Liver (tissue), 9 donors: ENCODE results near the gene COPS2. TPM values are rescaled to one million over a fixed set of nuclear protein-coding genes. Genes with fewer than 3 reads are reported as not detected.

Source experiments
- DNase-seq: peaks from one replicate; pipeline ENCODE4 v3.0.0-alpha.2; 2017; ENCODE audit warnings: low spot score
- H3K27ac ChIP-seq, 2 donors: one replicate each; pipeline ENCODE4 v1.7.0; 2013; ENCODE audit warnings: inconsistent platforms in 2 of 2, low read length in 2 of 2, control low read depth in 1 of 2, low read depth in 1 of 2, mild to moderate bottlenecking in 1 of 2
- H3K27me3 ChIP-seq, 4 donors: one replicate each; pipeline versions ENCODE4 v1.6.1 to v1.7.0; 2013; ENCODE audit warnings: low read length in 3 of 4, inconsistent platforms in 1 of 4, mild to moderate bottlenecking in 1 of 4, moderate library complexity in 1 of 4; ENCODE audit not compliant: control insufficient read depth in 4 of 4, insufficient read depth in 4 of 4
- H3K36me3 ChIP-seq, 4 donors: one replicate each; pipeline versions ENCODE4 v1.6.1 to v1.7.0; 2013; ENCODE audit warnings: low read length in 3 of 4, mild to moderate bottlenecking in 3 of 4, low read depth in 1 of 4, moderate library complexity in 1 of 4; ENCODE audit not compliant: control insufficient read depth in 4 of 4, insufficient read depth in 3 of 4
- H3K4me1 ChIP-seq, 4 donors: one replicate each; pipeline versions ENCODE4 v1.6.1 to v1.7.0; 2013; ENCODE audit warnings: low read length in 3 of 4, mild to moderate bottlenecking in 3 of 4, moderate library complexity in 1 of 4; ENCODE audit not compliant: control insufficient read depth in 4 of 4, insufficient read depth in 4 of 4
- H3K4me3 ChIP-seq, 3 donors: one replicate each; pipeline versions ENCODE4 v1.6.1 to v1.7.0; 2013; ENCODE audit warnings: low read length in 3 of 3, control low read depth in 1 of 3, low read depth in 1 of 3, mild to moderate bottlenecking in 1 of 3
- H3K9ac ChIP-seq, 2 donors: one replicate each; pipeline ENCODE4 v1.7.0; 2013; ENCODE audit warnings: low read length in 2 of 2, mild to moderate bottlenecking in 2 of 2, moderate library complexity in 2 of 2, control low read depth in 1 of 2, low read depth in 1 of 2
- H3K9me3 ChIP-seq, 4 donors: one replicate each; pipeline versions ENCODE4 v1.6.1 to v1.7.0; 2013; ENCODE audit warnings: low read length in 3 of 4; ENCODE audit not compliant: control insufficient read depth in 4 of 4
- EGR1 ChIP-seq, 2 donors: IDR thresholded peaks; 2 replicates each; pipeline ENCODE4 v1.6.1; 2016 to 2018; ENCODE audit warnings: antibody characterized with exemption in 2 of 2, low read depth in 2 of 2
- FOXA1 ChIP-seq: IDR thresholded peaks from 2 replicates; pipeline ENCODE4 v1.6.1; 2016; ENCODE audit warnings: antibody characterized with exemption
- FOXA2 ChIP-seq: IDR thresholded peaks from 2 replicates; pipeline ENCODE4 v1.6.1; 2016; ENCODE audit warnings: antibody characterized with exemption
- HNF4A ChIP-seq, 2 donors: conservative IDR thresholded peaks; 2 replicates each; pipeline ENCODE4 v1.6.1; 2016; ENCODE audit warnings: antibody characterized with exemption in 2 of 2, mild to moderate bottlenecking in 2 of 2
- JUND ChIP-seq, 2 donors: IDR thresholded peaks; 2 replicates each; pipeline ENCODE4 v1.6.1; 2016; ENCODE audit warnings: antibody characterized with exemption in 2 of 2
- RAD21 ChIP-seq, 2 donors: IDR thresholded peaks; 2 replicates each; pipeline ENCODE4 v1.6.1; 2016; ENCODE audit warnings: antibody characterized with exemption in 2 of 2, mild to moderate bottlenecking in 2 of 2
- RXRA ChIP-seq, 2 donors: IDR thresholded peaks; 2 replicates each; pipeline ENCODE4 v1.6.1; 2017 to 2018; ENCODE audit warnings: antibody characterized with exemption in 2 of 2, mild to moderate bottlenecking in 1 of 2
- SP1 ChIP-seq: IDR thresholded peaks from 2 replicates; pipeline ENCODE4 v1.6.1; 2018; ENCODE audit warnings: antibody characterized with exemption, mild to moderate bottlenecking
- WGBS: extraction: QIAGEN DNeasy Blood & Tissue Kit; methylation state at CpG from one replicate; pipeline ENCODE4 v1.1.7; 2013; 5-methylcytosine and 5-hydroxymethylcytosine counted together
- polyA plus RNA-seq, 2 donors: library from polyadenylated mRNA; stranded (reverse) in 1 of 2; unstranded in 1 of 2; fragments of 200-250 nt in 1 of 2; fragments of >200 nt in 1 of 2; fragmentation: Nextera tagmentation in 1 of 2; extraction: Ambion mirVana in 1 of 2; gene quantifications; one replicate each; pipeline versions ENCODE4 v1.2.1 to v1.2.3, GENCODE V29; 2013 to 2015
- total RNA-seq, 2 donors: library from RNA; depleted of rRNA; stranded (reverse); fragments of >200 nt; gene quantifications; one replicate each; pipeline ENCODE4 v1.2.3, GENCODE V29; 2014
- TF ChIP-seq, protein P1 (sequence below): IDR thresholded peaks from 2 replicates; pipeline ENCODE4 v1.6.1; 2016; ENCODE audit warnings: antibody characterized with exemption
- TF ChIP-seq, protein P2 (sequence below): IDR thresholded peaks from 2 replicates; pipeline ENCODE4 v1.6.1; 2016; ENCODE audit warnings: antibody characterized with exemption
- TF ChIP-seq, protein P3 (sequence below): fragments of 150-350 bp; IDR thresholded peaks from 2 replicates; pipeline ENCODE4 v1.5.1; 2017; ENCODE audit warnings: improper control_type of control experiment, low read depth, low read length; ENCODE audit not compliant: missing input control
- TF ChIP-seq, protein P4 (sequence below): IDR thresholded peaks from 2 replicates; pipeline ENCODE4 v1.6.1; 2016; ENCODE audit warnings: antibody characterized with exemption, mild to moderate bottlenecking
- donor health status: healthy.
- donor health status: healthy.
- donor health status: healthy.
- donor health status: healthy.
- donor health status: healthy.

The COPS2 gene
- total and polyA plus RNA-seq, 4 donors: 14.0 to 36.0 (median 25.5) TPM

DNA sequence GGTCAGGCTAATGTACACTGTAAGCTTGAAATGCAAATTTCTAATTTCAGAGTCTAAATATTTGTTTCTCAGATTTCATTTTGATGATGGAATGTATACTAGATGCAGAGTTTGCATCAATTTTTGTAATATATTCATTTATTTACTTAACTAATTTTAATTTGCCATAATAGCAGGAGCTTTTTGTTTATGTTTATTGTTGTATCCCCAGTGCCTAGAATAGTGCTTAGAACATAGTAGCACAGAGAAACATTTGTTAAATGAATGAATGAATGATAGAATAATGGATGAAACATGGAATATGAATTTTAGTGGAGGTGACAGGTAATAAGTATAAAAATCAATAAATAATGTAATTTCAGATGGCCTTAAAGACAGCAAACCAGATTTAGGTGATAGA lies 9.5 kb upstream of the COPS2 start (continued):
- TF ChIP-seq JUND (IDR thresholded peaks at IDR 0.05) (no peak), HNF4A (conservative IDR thresholded peaks at IDR 0.05) (no peak)
- TF ChIP-seq, protein P1, sequence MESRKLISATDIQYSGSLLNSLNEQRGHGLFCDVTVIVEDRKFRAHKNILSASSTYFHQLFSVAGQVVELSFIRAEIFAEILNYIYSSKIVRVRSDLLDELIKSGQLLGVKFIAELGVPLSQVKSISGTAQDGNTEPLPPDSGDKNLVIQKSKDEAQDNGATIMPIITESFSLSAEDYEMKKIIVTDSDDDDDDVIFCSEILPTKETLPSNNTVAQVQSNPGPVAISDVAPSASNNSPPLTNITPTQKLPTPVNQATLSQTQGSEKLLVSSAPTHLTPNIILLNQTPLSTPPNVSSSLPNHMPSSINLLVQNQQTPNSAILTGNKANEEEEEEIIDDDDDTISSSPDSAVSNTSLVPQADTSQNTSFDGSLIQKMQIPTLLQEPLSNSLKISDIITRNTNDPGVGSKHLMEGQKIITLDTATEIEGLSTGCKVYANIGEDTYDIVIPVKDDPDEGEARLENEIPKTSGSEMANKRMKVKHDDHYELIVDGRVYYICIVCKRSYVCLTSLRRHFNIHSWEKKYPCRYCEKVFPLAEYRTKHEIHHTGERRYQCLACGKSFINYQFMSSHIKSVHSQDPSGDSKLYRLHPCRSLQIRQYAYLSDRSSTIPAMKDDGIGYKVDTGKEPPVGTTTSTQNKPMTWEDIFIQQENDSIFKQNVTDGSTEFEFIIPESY: no peak
- TF ChIP-seq, protein P2, sequence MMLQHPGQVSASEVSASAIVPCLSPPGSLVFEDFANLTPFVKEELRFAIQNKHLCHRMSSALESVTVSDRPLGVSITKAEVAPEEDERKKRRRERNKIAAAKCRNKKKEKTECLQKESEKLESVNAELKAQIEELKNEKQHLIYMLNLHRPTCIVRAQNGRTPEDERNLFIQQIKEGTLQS: no peak

DNA sequence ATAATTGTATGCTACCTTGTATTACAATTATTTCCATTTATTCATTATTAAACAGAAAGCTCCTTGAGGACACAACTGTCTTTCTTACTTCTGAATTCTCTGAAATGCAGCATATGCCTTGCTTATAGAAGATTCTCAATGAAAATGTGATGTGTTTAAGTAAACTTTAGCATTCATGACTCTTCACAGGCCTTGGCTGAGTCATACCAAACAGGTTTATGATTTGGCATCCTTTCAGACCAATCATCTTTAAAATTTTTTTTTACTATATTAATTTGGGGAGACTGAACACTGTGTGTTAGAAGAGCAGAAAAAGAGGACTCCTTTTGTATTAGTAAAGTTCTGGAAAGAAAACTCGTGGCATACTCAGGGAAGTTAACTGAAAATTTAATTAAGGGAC lies 8.3 kb upstream of the COPS2 start:
- H3K27me3 ChIP-seq: no peaks in the 10 kb centered on the region
- H3K4me3 ChIP-seq: no peak overlapping the region
- H3K9me3 ChIP-seq: no peaks in the 10 kb centered on the region
- no peak for DNase-seq
- peaks cover 0 to 10% (median 3%) of the 10 kb centered on the region in 4 donors for H3K36me3 ChIP-seq
- TF ChIP-seq RXRA (IDR thresholded peaks at IDR 0.05) (no peak), RAD21 (IDR thresholded peaks at IDR 0.05) (no peak), JUND (IDR thresholded peaks at IDR 0.05) (no peak), SP1 (no peak), FOXA2 (no peak), EGR1 (IDR thresholded peaks at IDR 0.05; ENCODE audit: low read depth in 2 of 2) (no peak), FOXA1 (no peak), HNF4A (conservative IDR thresholded peaks at IDR 0.05) (no peak)
- TF ChIP-seq, protein P2: no peak
- TF ChIP-seq, protein P3, sequence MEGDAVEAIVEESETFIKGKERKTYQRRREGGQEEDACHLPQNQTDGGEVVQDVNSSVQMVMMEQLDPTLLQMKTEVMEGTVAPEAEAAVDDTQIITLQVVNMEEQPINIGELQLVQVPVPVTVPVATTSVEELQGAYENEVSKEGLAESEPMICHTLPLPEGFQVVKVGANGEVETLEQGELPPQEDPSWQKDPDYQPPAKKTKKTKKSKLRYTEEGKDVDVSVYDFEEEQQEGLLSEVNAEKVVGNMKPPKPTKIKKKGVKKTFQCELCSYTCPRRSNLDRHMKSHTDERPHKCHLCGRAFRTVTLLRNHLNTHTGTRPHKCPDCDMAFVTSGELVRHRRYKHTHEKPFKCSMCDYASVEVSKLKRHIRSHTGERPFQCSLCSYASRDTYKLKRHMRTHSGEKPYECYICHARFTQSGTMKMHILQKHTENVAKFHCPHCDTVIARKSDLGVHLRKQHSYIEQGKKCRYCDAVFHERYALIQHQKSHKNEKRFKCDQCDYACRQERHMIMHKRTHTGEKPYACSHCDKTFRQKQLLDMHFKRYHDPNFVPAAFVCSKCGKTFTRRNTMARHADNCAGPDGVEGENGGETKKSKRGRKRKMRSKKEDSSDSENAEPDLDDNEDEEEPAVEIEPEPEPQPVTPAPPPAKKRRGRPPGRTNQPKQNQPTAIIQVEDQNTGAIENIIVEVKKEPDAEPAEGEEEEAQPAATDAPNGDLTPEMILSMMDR: no peak
- TF ChIP-seq, protein P4, sequence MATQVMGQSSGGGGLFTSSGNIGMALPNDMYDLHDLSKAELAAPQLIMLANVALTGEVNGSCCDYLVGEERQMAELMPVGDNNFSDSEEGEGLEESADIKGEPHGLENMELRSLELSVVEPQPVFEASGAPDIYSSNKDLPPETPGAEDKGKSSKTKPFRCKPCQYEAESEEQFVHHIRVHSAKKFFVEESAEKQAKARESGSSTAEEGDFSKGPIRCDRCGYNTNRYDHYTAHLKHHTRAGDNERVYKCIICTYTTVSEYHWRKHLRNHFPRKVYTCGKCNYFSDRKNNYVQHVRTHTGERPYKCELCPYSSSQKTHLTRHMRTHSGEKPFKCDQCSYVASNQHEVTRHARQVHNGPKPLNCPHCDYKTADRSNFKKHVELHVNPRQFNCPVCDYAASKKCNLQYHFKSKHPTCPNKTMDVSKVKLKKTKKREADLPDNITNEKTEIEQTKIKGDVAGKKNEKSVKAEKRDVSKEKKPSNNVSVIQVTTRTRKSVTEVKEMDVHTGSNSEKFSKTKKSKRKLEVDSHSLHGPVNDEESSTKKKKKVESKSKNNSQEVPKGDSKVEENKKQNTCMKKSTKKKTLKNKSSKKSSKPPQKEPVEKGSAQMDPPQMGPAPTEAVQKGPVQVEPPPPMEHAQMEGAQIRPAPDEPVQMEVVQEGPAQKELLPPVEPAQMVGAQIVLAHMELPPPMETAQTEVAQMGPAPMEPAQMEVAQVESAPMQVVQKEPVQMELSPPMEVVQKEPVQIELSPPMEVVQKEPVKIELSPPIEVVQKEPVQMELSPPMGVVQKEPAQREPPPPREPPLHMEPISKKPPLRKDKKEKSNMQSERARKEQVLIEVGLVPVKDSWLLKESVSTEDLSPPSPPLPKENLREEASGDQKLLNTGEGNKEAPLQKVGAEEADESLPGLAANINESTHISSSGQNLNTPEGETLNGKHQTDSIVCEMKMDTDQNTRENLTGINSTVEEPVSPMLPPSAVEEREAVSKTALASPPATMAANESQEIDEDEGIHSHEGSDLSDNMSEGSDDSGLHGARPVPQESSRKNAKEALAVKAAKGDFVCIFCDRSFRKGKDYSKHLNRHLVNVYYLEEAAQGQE: no peak
- no peak overlapping the region for H3K9ac ChIP-seq
- H3K4me1 ChIP-seq: no peaks in the 10 kb centered on the region
- 97% methylated on average over 1 of the region's 1 CpG for WGBS
- H3K27ac ChIP-seq: no peak overlapping the region
